GM12864 (cell line): ENCODE data around the gene THRB.
"Not testable (repeated sequence)": the region's sequence is repeated elsewhere in the genome, so short reads cannot be mapped to it uniquely, and the experiment has no call there.

Experiments
- DNase-seq: peaks from one replicate; pipeline ENCODE4 v3.0.0-alpha.2; 2011; ENCODE audit warnings: low read depth
- H3K4me3 ChIP-seq: 2 replicates; pipeline ENCODE4 v1.5.1; 2011; ENCODE audit warnings: mild to moderate bottlenecking, low read depth, low read length, control low read depth
- TF ChIP-seq, protein P1 (sequence below): IDR thresholded peaks from 2 replicates; pipeline ENCODE4 v1.5.1; 2011; ENCODE audit warnings: low read depth, mild to moderate bottlenecking, moderate library complexity, low read length, control low read depth, inconsistent platforms; ENCODE audit errors: missing control alignments

Gene THRB

DNA sequence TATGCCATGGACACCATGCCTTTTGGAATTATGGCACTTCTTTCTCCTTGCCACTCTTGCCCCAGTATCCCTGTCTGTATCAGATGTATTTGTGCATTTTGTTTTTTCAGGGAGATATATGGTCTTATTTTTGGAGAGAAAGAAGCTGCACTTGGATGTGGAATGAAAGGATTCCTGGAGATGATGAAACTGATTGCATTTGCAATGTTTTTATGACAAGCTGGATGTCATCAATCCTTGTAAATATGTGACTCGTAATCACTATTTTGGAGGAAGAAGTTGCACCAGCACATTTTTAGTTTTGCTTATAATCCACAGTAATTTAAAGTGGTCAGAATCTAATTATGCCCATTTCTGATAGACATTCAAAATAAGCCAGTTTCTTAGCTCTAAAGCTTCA is 384.6 kb downstream of the THRB start:
- no peak overlapping the region for H3K4me3 ChIP-seq
- TF ChIP-seq, protein P1, sequence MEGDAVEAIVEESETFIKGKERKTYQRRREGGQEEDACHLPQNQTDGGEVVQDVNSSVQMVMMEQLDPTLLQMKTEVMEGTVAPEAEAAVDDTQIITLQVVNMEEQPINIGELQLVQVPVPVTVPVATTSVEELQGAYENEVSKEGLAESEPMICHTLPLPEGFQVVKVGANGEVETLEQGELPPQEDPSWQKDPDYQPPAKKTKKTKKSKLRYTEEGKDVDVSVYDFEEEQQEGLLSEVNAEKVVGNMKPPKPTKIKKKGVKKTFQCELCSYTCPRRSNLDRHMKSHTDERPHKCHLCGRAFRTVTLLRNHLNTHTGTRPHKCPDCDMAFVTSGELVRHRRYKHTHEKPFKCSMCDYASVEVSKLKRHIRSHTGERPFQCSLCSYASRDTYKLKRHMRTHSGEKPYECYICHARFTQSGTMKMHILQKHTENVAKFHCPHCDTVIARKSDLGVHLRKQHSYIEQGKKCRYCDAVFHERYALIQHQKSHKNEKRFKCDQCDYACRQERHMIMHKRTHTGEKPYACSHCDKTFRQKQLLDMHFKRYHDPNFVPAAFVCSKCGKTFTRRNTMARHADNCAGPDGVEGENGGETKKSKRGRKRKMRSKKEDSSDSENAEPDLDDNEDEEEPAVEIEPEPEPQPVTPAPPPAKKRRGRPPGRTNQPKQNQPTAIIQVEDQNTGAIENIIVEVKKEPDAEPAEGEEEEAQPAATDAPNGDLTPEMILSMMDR, result no peak
- no peak for DNase-seq

DNA sequence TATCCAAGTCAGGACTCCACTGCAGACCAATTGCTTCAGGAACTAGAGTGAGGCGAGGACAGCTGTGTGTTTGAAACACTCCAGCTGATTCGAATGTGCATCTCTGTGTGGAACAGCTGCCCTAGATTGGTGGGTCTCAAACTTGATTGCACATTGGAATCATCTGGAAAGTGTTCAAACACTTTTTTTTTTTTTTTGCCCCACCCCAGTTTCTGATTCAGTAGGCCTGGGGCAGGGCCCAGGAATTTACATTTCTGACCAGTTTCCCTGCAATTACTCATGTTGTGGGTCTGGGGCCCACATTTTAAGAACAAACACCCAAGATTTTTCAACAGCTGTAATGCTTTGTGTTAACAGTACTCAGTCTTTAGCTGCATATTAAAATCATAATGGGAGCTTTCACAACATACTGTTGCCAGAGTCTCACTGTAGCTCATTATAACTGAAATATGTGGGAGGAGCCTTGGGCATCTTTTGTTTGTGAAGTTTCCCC is 392.9 kb downstream of the THRB start:
- TF ChIP-seq, protein P1, result no peak
- no peak for DNase-seq

DNA sequence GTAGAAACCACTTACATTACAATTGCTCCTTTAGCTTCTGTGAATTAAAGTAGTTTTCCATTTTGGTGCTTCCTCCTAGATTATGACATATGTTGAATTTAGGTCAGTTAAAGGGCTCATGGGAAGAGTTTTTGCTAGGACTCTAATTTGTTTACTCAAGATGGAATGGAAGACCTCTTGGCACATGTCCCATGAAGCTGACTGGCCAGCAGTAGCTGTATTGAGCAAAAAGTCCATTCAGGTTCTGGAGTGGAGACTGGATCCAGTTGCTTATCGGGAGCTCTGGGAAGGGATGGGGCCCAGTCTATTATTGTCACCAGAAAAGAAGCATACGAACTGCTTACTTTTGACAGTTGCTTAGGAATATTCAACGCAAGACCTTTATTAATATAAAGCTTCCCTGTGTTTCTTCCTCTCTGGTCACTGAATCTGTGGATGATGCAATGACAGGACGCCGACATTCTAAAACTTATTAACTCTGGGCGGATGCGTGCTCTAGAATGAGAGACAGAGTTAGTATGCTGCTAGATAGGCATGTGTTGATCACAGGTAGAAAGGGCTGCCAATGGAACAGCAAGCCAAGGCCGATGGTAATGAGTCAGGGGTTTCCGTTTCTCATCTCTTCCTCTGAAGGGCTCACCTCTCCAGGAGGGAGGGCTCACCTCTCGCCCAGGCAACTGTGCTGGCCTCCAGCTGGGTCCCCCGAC is 393.8 kb downstream of the THRB start:
- TF ChIP-seq, protein P1, result no peak
- DNase-seq, result no peak
- no peak overlapping the region for H3K4me3 ChIP-seq

More for the DNA sequence above, 392.9 kb downstream of the THRB start:
- H3K4me3 ChIP-seq, result no peak overlapping the region

DNA sequence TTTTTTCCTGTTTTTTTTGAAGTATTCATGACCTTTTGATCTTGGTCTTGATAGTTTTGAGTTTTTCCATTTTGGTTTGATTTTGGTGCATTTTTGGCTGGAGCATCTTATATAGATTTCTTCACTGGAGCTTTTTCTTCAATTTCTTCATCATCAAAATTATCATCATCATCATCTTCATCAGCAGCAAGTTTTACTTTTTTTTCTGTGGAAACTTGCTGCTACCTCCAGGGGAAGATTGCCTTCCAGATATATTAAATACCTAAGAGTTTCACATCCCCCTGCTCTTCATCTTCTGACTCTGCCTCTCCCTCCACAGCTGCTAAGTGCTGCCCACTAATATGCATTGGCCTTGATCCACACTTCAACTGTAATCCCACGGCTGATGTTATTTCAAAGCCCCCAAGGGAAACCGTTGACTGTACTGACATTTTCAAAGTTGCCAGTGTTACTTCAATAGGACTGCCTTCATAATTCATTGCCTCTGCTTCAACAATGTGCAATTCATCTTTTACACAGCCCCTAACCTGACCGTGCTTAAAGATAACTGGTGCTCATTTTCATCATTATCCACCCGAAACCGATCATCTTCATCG is 397.9 kb downstream of the THRB start:
- DNase-seq, result no peak
- TF ChIP-seq, protein P1, result no peak
- no peak overlapping the region for H3K4me3 ChIP-seq

DNA sequence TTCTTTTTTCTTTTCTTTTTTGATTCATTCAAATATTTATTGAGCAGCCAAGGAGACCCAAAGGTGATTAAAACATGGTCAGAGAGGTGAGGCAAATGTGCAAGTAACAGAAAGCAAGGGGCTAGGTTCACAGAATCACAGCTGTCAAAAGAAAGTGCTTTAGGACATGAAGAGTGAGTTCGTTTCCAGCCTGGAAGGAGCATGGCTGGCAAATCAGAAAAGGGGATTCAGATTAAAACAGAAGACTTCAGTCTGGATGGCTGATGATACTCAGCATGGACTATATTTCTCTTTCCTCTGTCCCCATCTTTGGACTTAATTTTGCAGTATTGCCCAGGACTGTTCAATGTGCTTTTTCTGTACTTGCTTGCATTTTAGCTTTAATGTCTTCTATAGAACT is 398.4 kb downstream of the THRB start:
- DNase-seq, result no peak
- no peak overlapping the region for H3K4me3 ChIP-seq
- TF ChIP-seq, protein P1, result no peak

DNA sequence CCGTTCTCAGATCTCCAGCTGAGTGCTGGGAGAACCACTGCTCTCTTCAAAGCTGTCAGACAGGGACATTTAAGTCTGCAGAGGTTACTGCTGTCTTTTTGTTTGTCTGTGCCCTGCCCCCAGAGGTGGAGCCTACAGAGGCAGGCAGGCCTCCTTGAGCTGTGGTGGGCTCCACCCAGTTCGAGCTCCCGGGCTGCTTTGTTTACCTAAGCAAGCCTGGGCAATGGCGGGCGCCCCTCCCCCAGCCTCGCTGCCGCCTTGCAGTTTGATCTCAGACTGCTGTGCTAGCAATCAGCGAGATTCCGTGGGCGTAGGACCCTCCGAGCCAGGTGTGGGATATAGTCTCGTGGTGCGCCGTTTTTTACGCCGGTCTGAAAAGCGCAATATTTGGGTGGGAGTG is 399.8 kb downstream of the THRB start:
- H3K4me3 ChIP-seq, DNase-seq: not testable (repeated sequence)

DNA sequence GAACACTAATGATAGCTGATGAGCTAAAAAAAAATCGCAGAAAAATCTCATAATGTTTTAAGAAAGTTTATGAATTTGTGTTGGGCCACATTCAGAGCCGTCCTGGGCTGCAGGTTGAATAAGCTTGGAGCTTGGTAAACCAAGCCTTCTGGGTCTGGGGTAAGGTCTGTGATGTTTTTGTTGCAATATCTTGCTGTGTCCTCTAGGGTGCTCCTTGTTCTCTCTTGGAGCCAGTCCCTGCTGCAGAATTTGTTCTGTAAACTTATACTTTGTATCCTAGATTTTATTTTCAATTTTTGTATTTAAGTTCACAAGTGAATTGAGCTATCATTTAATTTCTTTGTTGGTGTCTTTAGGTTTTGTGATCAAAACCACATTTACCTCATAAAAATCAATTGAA is 405.9 kb downstream of the THRB start:
- TF ChIP-seq, protein P1, result peak; percentile 44
- H3K4me3 ChIP-seq, result no peak overlapping the region
- no peak for DNase-seq
